Naive thymus-derived CD8-positive, alpha-beta T cell (primary cell): Measurements from ENCODE around the gene MTCP1. TPM values are rescaled to one million over a fixed set of nuclear protein-coding genes. Genes with fewer than 3 reads are reported as not detected.
A peak's percentile ranks its signal among the peaks of the same experiment; 100 is the strongest.

Experiments
- ATAC-seq, 2 donors: fragments of 150-1000 bp; cut with Tn5 transposase in 1 of 2; sonication (Bioruptor Pico), chemical (Tn5 transposase) in 1 of 2; 1 replicate in 1 of 2; 2 replicates in 1 of 2; pipeline ENCODE4 v1.10.0; 2021; ENCODE audit warnings: mild to moderate bottlenecking in 2 of 2, moderate library complexity in 2 of 2
- POLR2A ChIA-PET: fragments of 350-600 bp; sonication (Branson Sonifier 250); formaldehyde crosslinking; loops from one replicate; lab custom pipeline; 2021; ENCODE audit warnings: antibody characterized with exemption; lab: Charles Lee
- DNase-seq, 10 donors: peaks; one replicate each; pipeline versions ENCODE4 v3.0.0 to v3.0.0-alpha.2; 2020 to 2022
- H3K27ac Mint-ChIP-seq, 10 donors: one replicate each; pipeline ENCODE4 v1.8.0; 2020 to 2022; ENCODE audit warnings: mild to moderate bottlenecking in 10 of 10, mixed read lengths in 10 of 10, moderate library complexity in 4 of 10, inconsistent platforms in 1 of 10
- H3K27me3 Mint-ChIP-seq, 5 donors: one replicate each; pipeline ENCODE4 v1.8.0; 2021 to 2022; ENCODE audit warnings: mixed read lengths in 5 of 5
- H3K36me3 Mint-ChIP-seq, 3 donors: one replicate each; pipeline ENCODE4 v1.8.0; 2020 to 2022; ENCODE audit warnings: mixed read lengths in 3 of 3, mild to moderate bottlenecking in 2 of 3, inconsistent platforms in 1 of 3
- H3K4me1 Mint-ChIP-seq, 4 donors: one replicate each; pipeline ENCODE4 v1.8.0; 2021 to 2022; ENCODE audit warnings: mixed read lengths in 4 of 4
- H3K4me3 Mint-ChIP-seq, 10 donors: one replicate each; pipeline ENCODE4 v1.8.0; 2020 to 2022; ENCODE audit warnings: mild to moderate bottlenecking in 10 of 10, mixed read lengths in 10 of 10, moderate library complexity in 6 of 10, inconsistent platforms in 1 of 10
- H3K9me3 Mint-ChIP-seq, 9 donors: one replicate each; pipeline ENCODE4 v1.8.0; 2020 to 2022; ENCODE audit warnings: mixed read lengths in 9 of 9, mild to moderate bottlenecking in 3 of 9, inconsistent platforms in 1 of 9, moderate library complexity in 1 of 9
- polyA plus RNA-seq, 3 donors: library from polyadenylated mRNA; unstranded; fragments of 300-500 nt; fragmentation: Illumina TruSeq; gene quantifications; one replicate each; pipeline ENCODE4 v1.2.3, GENCODE V29; 2021
- total RNA-seq, 8 experiments: library from RNA in 2 of 8; stranded (reverse) in 2 of 8; gene quantifications; one replicate each; pipeline ENCODE4 v1.2.3 and lab custom pipeline; 2021 to 2026

The MTCP1 gene
- total RNA-seq (10 to 100 TPM; 17.7 to 23.2 TPM), polyA plus RNA-seq (10 to 100 TPM; 27.9 to 37.9 (median 29.3) TPM), total RNA-seq (lab: John Stamatoyannopoulos, UW) (0.50 to 4.9 (median 1.6) reads per million in 6 experiments)

- Mint-ChIP-seq H3K9me3 (no peaks in the 10 kb centered on the region), H3K27ac (peak within 1 kb of the TSS; percentile 80 to 97 (median 95)), H3K27me3 (no peaks in the 10 kb centered on the region), H3K4me3 (peak within 1 kb of the TSS; percentile 80 to 94 (median 90)), H3K4me1 (peaks cover 27 to 60% (median 54%) of the 10 kb centered on the region in 4 donors), H3K36me3 (peaks cover 0 to 30% (median 0%) of the 10 kb centered on the region in 3 donors)
- ATAC-seq (peak; percentile 80 to 91), DNase-seq (peak; percentile 55 to 87 (median 72))
- POLR2A ChIA-PET, result interaction anchor here (0.8 to 1.5 kb wide), 6 partner anchors 44 to 146 kb away, joined by 3 to 12 read pairs (median 3); partner anchors contain the start of gene FUNDC2
Observed at GRCh38 chrX:155070975-155071693, at the start of gene MTCP1, which contains the start of the genes BRCC3 and CMC4. MTCP1 (minus strand) TSS chrX:155071136; CDS start chrX:155066010, 5,126 bp downstream. BRCC3 (plus strand) TSS chrX:155071508; CDS start chrX:155071528, 20 bp downstream. CMC4 (minus strand) TSS chrX:155071136; CDS start chrX:155064023, 7,113 bp downstream.

- no peak for DNase-seq
- POLR2A ChIA-PET, result no interaction called here
- peaks cover 0 to 1% (median 0%) of the 10 kb centered on the region in 4 donors for H3K4me1 Mint-ChIP-seq
- peaks cover 4 to 34% (median 16%) of the 10 kb centered on the region in 3 donors for H3K36me3 Mint-ChIP-seq
- no peak overlapping the region for H3K4me3 Mint-ChIP-seq
- no peak for ATAC-seq
- no peaks in the 10 kb centered on the region for H3K27me3 Mint-ChIP-seq
- H3K9me3 Mint-ChIP-seq, result peaks cover 0 to 2% (median 0%) of the 10 kb centered on the region in 9 donors
- H3K27ac Mint-ChIP-seq, result no peak overlapping the region
Observed at GRCh38 chrX:155115174-155115819, 44.4 kb upstream of the MTCP1 start.

GRCh38 chrX:155113097-155113496 lies 42.2 kb upstream of the MTCP1 start:
- H3K4me1 Mint-ChIP-seq, result no peaks in the 10 kb centered on the region
- peaks cover 0 to 2% (median 0%) of the 10 kb centered on the region in 9 donors for H3K9me3 Mint-ChIP-seq
- POLR2A ChIA-PET, result no interaction called here
- no peak for DNase-seq
- no peak overlapping the region for H3K4me3 Mint-ChIP-seq
- no peak overlapping the region for H3K27ac Mint-ChIP-seq
- H3K27me3 Mint-ChIP-seq, result no peaks in the 10 kb centered on the region
- peaks cover 4 to 29% (median 8%) of the 10 kb centered on the region in 3 donors for H3K36me3 Mint-ChIP-seq
- no peak for ATAC-seq

- no peak overlapping the region for H3K4me3 Mint-ChIP-seq
Observed at GRCh38 chrX:155112171-155112570, 41.2 kb upstream of the MTCP1 start.

GRCh38 chrX:155108427-155108826 lies 37.5 kb upstream of the MTCP1 start:
- Mint-ChIP-seq H3K4me1 (peaks cover 0 to 2% (median 0%) of the 10 kb centered on the region in 4 donors), H3K27me3 (no peaks in the 10 kb centered on the region), H3K9me3 (peaks cover 0 to 2% (median 0%) of the 10 kb centered on the region in 9 donors), H3K27ac (no peak overlapping the region), H3K36me3 (peaks cover 4 to 45% (median 9%) of the 10 kb centered on the region in 3 donors), H3K4me3 (no peak overlapping the region)
- ATAC-seq, result no peak
- POLR2A ChIA-PET, result no interaction called here
- no peak for DNase-seq

More at GRCh38 chrX:155112171-155112570, 41.2 kb upstream of the MTCP1 start:
- Mint-ChIP-seq H3K9me3 (peaks cover 0 to 2% (median 0%) of the 10 kb centered on the region in 9 donors), H3K36me3 (peaks cover 4 to 35% (median 11%) of the 10 kb centered on the region in 3 donors), H3K4me1 (no peaks in the 10 kb centered on the region), H3K27ac (no peak overlapping the region), H3K27me3 (no peaks in the 10 kb centered on the region)
- POLR2A ChIA-PET, result no interaction called here
- DNase-seq (no peak), ATAC-seq (no peak)

GRCh38 chrX:155105919-155106318 lies 35.0 kb upstream of the MTCP1 start:
- Mint-ChIP-seq H3K4me3 (no peak overlapping the region), H3K27ac (no peak overlapping the region), H3K4me1 (peaks cover 0 to 5% (median 2%) of the 10 kb centered on the region in 4 donors), H3K36me3 (peaks cover 0 to 46% (median 9%) of the 10 kb centered on the region in 3 donors), H3K27me3 (no peaks in the 10 kb centered on the region), H3K9me3 (no peaks in the 10 kb centered on the region)
- no peak for ATAC-seq
- no peak for DNase-seq
- POLR2A ChIA-PET, result no interaction called here

- no peak overlapping the region for H3K27ac Mint-ChIP-seq
- H3K9me3 Mint-ChIP-seq, result no peaks in the 10 kb centered on the region
- H3K4me1 Mint-ChIP-seq, result peaks cover 0 to 6% (median 2%) of the 10 kb centered on the region in 4 donors
- no peak overlapping the region for H3K4me3 Mint-ChIP-seq
- H3K27me3 Mint-ChIP-seq, result no peaks in the 10 kb centered on the region
- peaks cover 0 to 51% (median 0%) of the 10 kb centered on the region in 3 donors for H3K36me3 Mint-ChIP-seq
- ATAC-seq, result peak; percentile 81 to 83
- peak in 7 of 10 donors; percentile 7 to 58 (median 32) for DNase-seq
- POLR2A ChIA-PET, result interaction anchor here (1.2 kb wide), 1 partner anchor 121 kb away, joined by 3 read pairs; no protein-coding TSS in a partner anchor
Observed at GRCh38 chrX:155094468-155095061, 23.6 kb upstream of the MTCP1 start.

GRCh38 chrX:155086961-155087735 lies 16.2 kb upstream of the MTCP1 start:
- Mint-ChIP-seq H3K36me3 (peaks cover 0 to 43% (median 0%) of the 10 kb centered on the region in 3 donors), H3K27ac (peak overlapping the region in 1 of 10 donors; percentile 57), H3K27me3 (no peaks in the 10 kb centered on the region), H3K4me1 (peaks cover 0 to 3% (median 1%) of the 10 kb centered on the region in 4 donors), H3K9me3 (peaks cover 0 to 1% (median 0%) of the 10 kb centered on the region in 9 donors), H3K4me3 (no peak overlapping the region)
- DNase-seq, result no peak
- POLR2A ChIA-PET, result no interaction called here
- ATAC-seq, result no peak

- ATAC-seq (peak in 1 of 2 donors; percentile 65), DNase-seq (peak in 8 of 10 donors; percentile 14 to 67 (median 22))
- peaks cover 0 to 1% (median 0%) of the 10 kb centered on the region in 9 donors for H3K9me3 Mint-ChIP-seq
- peaks cover 0 to 3% (median 1%) of the 10 kb centered on the region in 4 donors for H3K4me1 Mint-ChIP-seq
- no peak overlapping the region for H3K4me3 Mint-ChIP-seq
- peaks cover 0 to 45% (median 0%) of the 10 kb centered on the region in 3 donors for H3K36me3 Mint-ChIP-seq
- no peaks in the 10 kb centered on the region for H3K27me3 Mint-ChIP-seq
- POLR2A ChIA-PET, result no interaction called here
- no peak overlapping the region for H3K27ac Mint-ChIP-seq
Observed at GRCh38 chrX:155086202-155086840, 15.4 kb upstream of the MTCP1 start.

- peaks cover 27 to 56% (median 53%) of the 10 kb centered on the region in 4 donors for H3K4me1 Mint-ChIP-seq
- H3K9me3 Mint-ChIP-seq, result no peaks in the 10 kb centered on the region
- peak overlapping the region; percentile 80 to 97 (median 95) for H3K27ac Mint-ChIP-seq
- no peak for DNase-seq
- ATAC-seq, result peak in 1 of 2 donors; percentile 24
- POLR2A ChIA-PET, result interaction anchor here (0.8 to 1.5 kb wide), 5 partner anchors 45 to 145 kb away, joined by 3 to 12 read pairs (median 3); partner anchors contain the start of gene FUNDC2
- peaks cover 0 to 33% (median 1%) of the 10 kb centered on the region in 3 donors for H3K36me3 Mint-ChIP-seq
- H3K27me3 Mint-ChIP-seq, result no peaks in the 10 kb centered on the region
- H3K4me3 Mint-ChIP-seq, result peak overlapping the region; percentile 80 to 94 (median 90)
Observed at GRCh38 chrX:155071694-155072280, 851 bp upstream of the MTCP1 start.

GRCh38 chrX:155070663-155070974 lies 317 bp downstream of the MTCP1 start:
- Mint-ChIP-seq H3K4me1 (peaks cover 27 to 60% (median 53%) of the 10 kb centered on the region in 4 donors), H3K4me3 (peak overlapping the region; percentile 70 to 90 (median 84)), H3K27ac (peak overlapping the region in 9 of 10 donors; percentile 83 to 94 (median 91)), H3K27me3 (no peaks in the 10 kb centered on the region), H3K9me3 (no peaks in the 10 kb centered on the region), H3K36me3 (peaks cover 0 to 24% (median 0%) of the 10 kb centered on the region in 3 donors)
- ATAC-seq (peak; percentile 1 to 7), DNase-seq (peak in 1 of 10 donors; percentile 2)
- POLR2A ChIA-PET, result interaction anchor here (1.0 kb wide), 1 partner anchor 44 kb away, joined by 6 read pairs; the partner anchor contains the start of gene FUNDC2
